Measurements from ENCODE around the gene RPN2. TPM values are rescaled to one million over a fixed set of nuclear protein-coding genes. Genes with fewer than 3 reads are reported as not detected.
A peak's percentile ranks its signal among the peaks of the same experiment; 100 is the strongest.

Gene RPN2
- total RNA-seq, 2 donors from 2014 or later = 136 to 175 TPM

DNA sequence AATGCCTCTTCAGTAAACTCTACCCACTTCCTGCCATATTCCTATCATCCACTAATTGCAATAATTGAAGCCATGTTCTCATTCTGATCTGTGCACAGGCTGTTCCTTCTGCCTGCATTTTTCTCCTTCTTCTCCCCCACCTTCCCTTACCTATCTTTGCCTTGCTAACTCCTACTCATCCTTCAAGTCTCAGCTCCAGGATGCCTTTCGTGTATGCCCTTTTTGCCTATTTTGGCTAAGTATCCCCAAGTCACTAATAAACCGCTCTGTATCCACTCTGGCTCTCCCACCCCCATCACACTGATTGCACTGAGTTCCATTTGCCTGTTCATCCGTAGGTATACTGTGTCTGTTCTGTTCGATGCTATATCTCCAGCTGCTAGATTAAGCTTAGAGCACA is 6.3 kb upstream of the RPN2 start:
- no peak for DNase-seq (ENCODE audit: low spot score)
- intact Hi-C loops (cut with DNase I) = no loop called here

- intact Hi-C loops (cut with DNase I) = no loop called here
- no peak for DNase-seq (ENCODE audit: low spot score)
These were observed 774 bp downstream of the RPN2 start for GRCh38 chr20:37179683-37180524.

GRCh38 chr20:37185686-37186085 is 6.6 kb downstream of the RPN2 start:
- intact Hi-C loops (cut with DNase I) = no loop called here
- DNase-seq (ENCODE audit: low spot score) = peak; percentile 16

DNA sequence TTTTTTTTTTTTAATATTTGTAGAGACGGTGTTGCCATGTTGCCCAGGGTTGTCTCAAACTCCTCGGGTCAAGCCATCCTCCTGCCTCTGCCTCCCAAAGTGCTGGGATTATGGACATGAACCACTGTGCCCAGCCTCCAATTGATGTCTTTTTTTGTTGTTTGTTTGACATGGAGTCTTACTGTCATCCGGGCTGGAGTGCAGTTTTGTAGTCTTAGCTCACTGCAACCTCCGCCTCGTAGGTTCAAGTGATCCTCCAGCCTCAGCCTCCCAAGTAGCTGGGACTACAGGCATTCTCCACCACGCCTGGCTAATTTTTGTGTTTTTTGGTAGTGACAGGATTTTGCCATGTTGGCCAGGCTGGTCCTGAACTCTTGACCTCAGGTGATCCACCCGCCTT is 9.7 kb downstream of the RPN2 start:
- intact Hi-C loops (cut with DNase I) = no loop called here
- no peak for DNase-seq (ENCODE audit: low spot score)

DNA sequence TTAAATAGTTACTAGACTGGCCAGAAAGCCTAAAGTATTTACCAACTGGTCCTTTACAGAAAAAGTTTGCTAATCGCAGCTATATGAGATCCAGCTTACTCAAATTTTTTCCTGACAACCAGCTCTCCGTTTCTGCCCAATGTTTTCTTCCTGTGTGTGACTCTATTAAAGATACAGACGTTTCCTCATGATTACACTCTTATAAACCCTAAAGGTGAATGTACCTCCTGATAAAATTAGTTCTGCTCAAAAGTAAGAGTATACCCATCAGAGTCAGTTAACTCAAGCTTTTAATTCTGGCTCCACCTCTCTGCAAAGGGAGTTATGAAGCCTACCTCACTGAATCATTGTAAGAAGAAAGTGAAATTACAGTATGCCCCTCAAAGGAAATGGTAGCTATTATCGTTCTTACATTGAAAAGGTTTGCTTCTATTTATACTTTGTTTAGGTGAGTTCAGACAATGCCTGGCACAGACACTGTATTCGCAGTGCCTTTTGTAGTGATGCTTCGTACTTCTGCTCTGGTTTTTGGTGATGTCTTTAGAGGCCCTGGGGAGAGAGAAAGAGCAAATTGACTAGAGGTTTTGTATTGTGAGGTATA is 10.4 kb downstream of the RPN2 start:
- intact Hi-C loops (cut with DNase I) = no loop called here
- DNase-seq (ENCODE audit: low spot score) = no peak

- no peak for DNase-seq (ENCODE audit: low spot score)
- intact Hi-C loops (cut with DNase I) = no loop called here
These were observed 11.4 kb downstream of the RPN2 start for GRCh38 chr20:37190354-37191112.

DNA sequence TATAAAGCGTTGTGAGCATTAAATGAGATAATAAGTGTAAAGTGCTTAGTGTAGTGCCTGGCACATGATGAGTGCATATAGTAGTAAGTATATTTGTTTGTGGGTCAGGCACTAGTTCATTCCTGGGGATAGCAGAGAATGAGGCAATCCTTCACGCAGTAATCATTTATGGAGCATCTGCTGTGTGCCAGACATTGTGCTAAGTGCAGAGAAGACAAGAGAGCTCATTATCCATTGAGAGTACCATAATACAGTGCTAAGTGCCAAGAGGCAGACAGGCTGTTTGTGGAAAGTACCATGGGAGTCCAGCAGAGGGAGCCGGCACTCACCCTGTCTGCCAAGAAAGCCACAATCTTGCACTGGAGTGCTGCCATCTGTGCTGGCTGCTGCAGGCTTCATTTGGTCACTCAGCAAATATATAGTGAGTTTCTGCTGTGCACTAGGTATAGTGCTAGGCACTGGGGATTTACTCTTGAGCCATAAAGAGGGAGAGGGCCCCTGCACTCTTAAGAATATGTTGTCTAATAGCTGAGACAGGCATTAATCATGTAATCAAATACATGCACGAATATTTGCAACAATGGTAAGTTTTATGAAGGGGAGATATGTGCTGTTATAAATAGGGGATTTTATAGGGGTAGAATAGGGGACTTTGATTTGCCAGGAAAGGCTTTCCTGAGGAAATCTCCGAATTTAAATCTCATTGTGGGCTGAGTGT is 13.2 kb downstream of the RPN2 start:
- intact Hi-C loops (cut with DNase I) = no loop called here
- DNase-seq (ENCODE audit: low spot score) = peak; percentile 96

GRCh38 chr20:37193226-37193625 is 14.1 kb downstream of the RPN2 start:
- intact Hi-C loops (cut with DNase I) = no loop called here
- DNase-seq (ENCODE audit: low spot score) = no peak

GRCh38 chr20:37193821-37194220 is 14.7 kb downstream of the RPN2 start:
- peak; percentile 58 for DNase-seq (ENCODE audit: low spot score)
- intact Hi-C loops (cut with DNase I) = no loop called here

DNA sequence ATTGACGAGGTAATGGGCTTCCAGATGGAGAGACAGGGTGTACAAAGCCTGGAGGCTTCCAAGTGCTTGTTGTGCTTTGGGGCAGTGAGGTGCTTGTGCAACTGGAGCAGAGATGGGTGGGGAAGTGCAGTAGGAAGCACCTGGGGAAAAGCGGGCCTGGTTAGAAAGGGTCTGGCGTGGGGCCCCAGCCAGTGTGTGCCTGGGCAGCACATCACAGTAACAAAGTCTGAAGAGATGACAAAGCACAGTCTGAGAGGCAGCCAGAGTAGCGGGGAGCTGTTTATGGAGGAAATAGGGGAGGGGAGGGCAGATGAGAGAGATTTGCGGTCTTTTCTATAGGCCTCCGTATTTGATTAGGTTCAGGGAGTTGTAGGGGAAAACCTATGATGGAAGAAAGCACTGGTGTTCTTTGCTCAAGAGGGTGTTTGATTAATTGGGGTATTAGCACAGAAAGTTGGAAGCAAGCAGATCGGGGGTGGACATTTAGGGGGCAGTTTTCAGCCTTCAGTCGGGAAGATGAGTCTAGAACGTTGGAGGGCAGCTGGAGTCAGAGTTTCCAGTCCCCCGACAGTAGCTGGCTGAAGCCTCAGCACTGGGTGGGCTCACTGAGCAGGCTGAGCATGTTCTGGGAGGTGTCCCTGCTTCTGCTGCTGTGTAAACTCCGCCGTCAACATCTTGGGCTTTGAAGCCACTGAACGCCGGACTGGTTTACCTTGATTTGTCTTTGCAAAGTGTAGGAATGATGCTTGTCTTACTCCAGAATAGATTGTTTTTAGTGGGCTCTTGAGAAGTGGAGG is 15.7 kb downstream of the RPN2 start:
- intact Hi-C loops (cut with DNase I) = no loop called here
- DNase-seq (ENCODE audit: low spot score) = peak; percentile 79

DNA sequence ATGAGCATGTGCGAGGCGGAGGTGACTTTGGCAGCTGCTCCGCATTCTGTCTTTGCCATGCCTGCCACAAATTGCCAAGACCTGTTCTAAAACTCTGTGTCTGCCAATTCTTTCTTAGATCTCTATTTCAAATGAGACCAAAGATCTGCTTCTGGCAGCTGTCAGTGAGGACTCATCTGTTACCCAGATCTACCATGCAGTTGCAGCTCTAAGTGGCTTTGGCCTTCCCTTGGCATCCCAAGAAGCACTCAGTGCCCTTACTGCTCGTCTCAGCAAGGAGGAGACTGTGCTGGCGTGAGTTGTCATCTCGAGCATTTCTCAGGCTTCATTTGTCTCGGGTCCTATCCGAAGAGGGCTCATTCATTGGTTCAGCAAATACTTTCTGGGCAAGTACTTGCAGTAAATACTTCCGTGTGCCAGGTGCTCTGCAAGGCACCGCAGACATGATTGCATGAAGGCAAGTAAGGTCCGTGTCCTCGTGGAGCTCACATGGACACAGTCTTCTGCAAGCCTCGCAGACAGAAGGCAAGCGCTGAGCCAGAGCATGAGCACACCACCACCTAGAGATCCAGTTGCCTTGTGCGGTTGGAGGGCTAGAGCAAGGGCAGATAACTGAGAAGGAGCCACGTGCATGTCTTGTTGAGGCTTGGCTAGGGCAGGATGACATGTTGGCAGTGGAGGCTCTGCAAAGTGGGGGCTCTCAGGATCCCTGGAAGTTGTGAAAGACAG is 20.0 kb downstream of the RPN2 start:
- intact Hi-C loops (cut with DNase I) = no loop called here
- no peak for DNase-seq (ENCODE audit: low spot score)

GRCh38 chr20:37200376-37200775 is 21.2 kb downstream of the RPN2 start:
- DNase-seq (ENCODE audit: low spot score) = no peak
- intact Hi-C loops (cut with DNase I) = loop anchor here in 1 of 2 donors (5.0 kb wide), 1 partner anchor 327 kb away; the partner anchor contains the start of gene BLCAP

GRCh38 chr20:37200926-37201826 is 22.0 kb downstream of the RPN2 start:
- intact Hi-C loops (cut with DNase I) = loop anchor here in 1 of 2 donors (5.0 kb wide), 1 partner anchor 326 kb away; the partner anchor contains the start of gene BLCAP

GRCh38 chr20:37201827-37202162 is 22.7 kb downstream of the RPN2 start:
- intact Hi-C loops (cut with DNase I) = loop anchor here in 1 of 2 donors (5.0 kb wide), 1 partner anchor 326 kb away; the partner anchor contains the start of gene BLCAP
- no peak for DNase-seq (ENCODE audit: low spot score)

More at GRCh38 chr20:37200926-37201826, 22.0 kb downstream of the RPN2 start:
- no peak for DNase-seq (ENCODE audit: low spot score)

DNA sequence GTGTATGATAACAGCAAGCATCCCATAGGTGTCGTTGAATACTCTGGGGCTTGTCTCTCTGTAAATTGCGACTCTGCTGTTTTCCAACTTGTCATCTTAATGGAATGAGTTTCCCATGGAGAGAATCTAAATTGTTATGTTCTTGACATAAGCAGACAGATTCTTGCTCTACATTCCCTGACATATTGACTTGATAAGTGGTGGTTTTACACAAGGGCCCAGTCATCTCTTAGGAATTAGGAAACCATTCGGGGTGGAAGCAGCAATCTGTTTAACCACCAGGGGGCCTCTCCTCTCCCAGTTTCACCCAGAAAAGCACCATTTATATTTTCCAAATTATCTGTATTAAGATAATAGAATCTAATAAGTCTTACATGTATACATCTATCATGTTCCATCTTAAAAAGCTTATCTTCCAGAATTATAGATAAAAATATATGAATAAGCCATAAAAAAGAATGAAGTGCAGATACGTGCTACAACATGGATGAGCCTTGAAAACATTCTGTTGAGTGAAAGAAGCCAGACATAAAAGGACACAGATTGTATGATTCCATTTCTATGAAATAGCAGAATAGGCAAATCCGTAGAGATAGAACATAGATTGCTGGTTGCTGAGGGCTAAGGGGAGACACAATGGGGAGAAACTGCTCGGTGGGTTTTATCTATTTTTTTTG is 23.3 kb downstream of the RPN2 start:
- intact Hi-C loops (cut with DNase I) = loop anchor here in 1 of 2 donors (5.0 kb wide), 1 partner anchor 325 kb away; the partner anchor contains the start of gene BLCAP
- DNase-seq (ENCODE audit: low spot score) = no peak

GRCh38 chr20:37204056-37204455 is 24.9 kb downstream of the RPN2 start:
- intact Hi-C loops (cut with DNase I) = loop anchor here in 1 of 2 donors (5.0 kb wide), 1 partner anchor 323 kb away; the partner anchor contains the start of gene BLCAP
- DNase-seq (ENCODE audit: low spot score) = no peak
